AG10803 (cell line): Measurements from ENCODE around the gene RAI2.
A peak's percentile ranks its signal among the peaks of the same experiment; 100 is the strongest.
"Not testable (repeated sequence)": the region's sequence is repeated elsewhere in the genome, so short reads cannot be mapped to it uniquely, and the experiment has no call there.

Experiments
- DNase-seq: peaks from one replicate; pipeline ENCODE4 v3.0.0; 2010; ENCODE audit warnings: low read depth
- H3K4me3 ChIP-seq: 2 replicates; pipeline ENCODE4 v1.5.1; 2011; ENCODE audit warnings: mild to moderate bottlenecking, low read length, control low read depth
- CTCF ChIP-seq: conservative IDR thresholded peaks from 2 replicates; pipeline ENCODE4 v1.5.1; 2011; ENCODE audit warnings: mild to moderate bottlenecking, low read length, control low read depth, inconsistent platforms

The RAI2 gene

GRCh38 chrX:17788439-17788838 lies 72.7 kb downstream of the RAI2 start:
- TF ChIP-seq CTCF = peak; percentile 70
- no peak overlapping the region for H3K4me3 ChIP-seq
- DNase-seq = peak; percentile 23

GRCh38 chrX:17787557-17787956 lies 73.5 kb downstream of the RAI2 start:
- H3K4me3 ChIP-seq = no peak overlapping the region
- no peak for TF ChIP-seq CTCF
- no peak for DNase-seq

GRCh38 chrX:17786554-17787347 lies 74.3 kb downstream of the RAI2 start:
- H3K4me3 ChIP-seq = not testable (repeated sequence)

GRCh38 chrX:17779434-17779833 lies 81.7 kb downstream of the RAI2 start:
- no peak for TF ChIP-seq CTCF
- no peak overlapping the region for H3K4me3 ChIP-seq
- no peak for DNase-seq

More at GRCh38 chrX:17786554-17787347, 74.3 kb downstream of the RAI2 start:
- DNase-seq = not testable (repeated sequence)

DNA sequence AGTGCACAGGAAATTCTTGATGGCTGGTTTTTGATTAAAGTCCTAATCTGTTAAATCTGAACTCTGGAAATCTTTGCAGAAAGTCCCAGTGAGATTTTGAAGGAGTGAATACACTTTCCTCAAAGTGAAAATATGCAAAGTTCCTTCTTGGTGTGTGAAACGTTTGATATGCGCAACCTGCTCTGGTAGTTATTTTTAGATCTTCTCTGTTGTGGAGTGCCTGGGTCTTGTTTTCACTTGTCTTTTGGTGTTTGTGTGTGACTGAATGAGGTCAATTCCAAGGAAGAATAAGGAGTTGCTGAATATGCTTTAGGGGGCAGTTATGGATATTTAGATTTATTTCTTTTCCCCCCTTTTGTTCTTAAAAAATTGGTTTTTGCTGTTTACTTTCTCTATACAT lies 82.1 kb downstream of the RAI2 start:
- TF ChIP-seq CTCF = no peak
- H3K4me3 ChIP-seq = no peak overlapping the region
- DNase-seq = no peak

GRCh38 chrX:17774053-17774452 lies 87.0 kb downstream of the RAI2 start:
- TF ChIP-seq CTCF = no peak
- H3K4me3 ChIP-seq = no peak overlapping the region
- DNase-seq = no peak

DNA sequence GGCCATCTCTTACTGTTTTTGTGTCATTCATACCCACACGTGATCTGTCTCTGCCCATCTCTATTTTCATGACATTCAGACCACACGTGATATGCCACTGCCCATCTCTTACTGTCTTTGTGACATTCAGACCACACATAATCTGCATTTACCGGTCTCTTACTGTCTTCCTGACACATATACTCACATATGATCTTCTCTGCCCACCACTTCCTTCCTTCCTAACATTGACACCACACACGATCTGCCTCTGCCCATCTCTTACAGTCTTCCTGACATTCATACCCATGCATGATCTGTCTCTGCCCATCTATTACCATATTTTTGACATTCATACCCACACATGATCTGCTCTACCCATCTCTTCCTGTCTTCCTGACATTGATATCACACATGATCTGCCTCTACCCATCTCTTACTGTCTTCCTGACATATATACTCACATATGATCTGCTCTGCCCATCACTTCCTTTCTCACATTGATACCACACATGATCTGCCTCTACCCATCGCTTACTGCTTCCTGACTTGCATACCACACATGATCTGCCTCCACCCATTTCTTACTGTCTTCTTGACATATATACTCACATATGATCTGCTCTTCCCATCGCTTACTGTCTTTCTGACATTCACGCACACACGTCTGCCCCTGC lies 87.7 kb downstream of the RAI2 start:
- no peak overlapping the region for H3K4me3 ChIP-seq

More for the DNA sequence above, 87.7 kb downstream of the RAI2 start:
- no peak for DNase-seq
- no peak for TF ChIP-seq CTCF
